DOHH2 (cell line): ENCODE measurements around the gene KITLG.

Source experiments
- H3F3A ChIP-seq: fragments of 200-600 bp; sonication (generic), shearing (Covaris generic); 2 replicates; pipeline ENCODE4 v1.6.0; 2016; ENCODE audit warnings: antibody characterized with exemption, mild to moderate bottlenecking; ENCODE audit not compliant: control insufficient read depth, insufficient read depth
- H3K27ac ChIP-seq: fragments of 200-600 bp; sonication (generic); 2 replicates; pipeline ENCODE4 v1.5.1; 2014; ENCODE audit warnings: low read depth, mild to moderate bottlenecking, low read length, moderate library complexity
- H3K27me3 ChIP-seq: fragments of 200-600 bp; sonication (generic); 2 replicates; pipeline ENCODE4 v1.6.1; 2014; ENCODE audit warnings: mild to moderate bottlenecking, low read length, mixed read lengths; ENCODE audit not compliant: control insufficient read depth
- H3K36me3 ChIP-seq: fragments of 200-600 bp; sonication (generic); 2 replicates; pipeline ENCODE4 v1.6.1; 2014; ENCODE audit warnings: mild to moderate bottlenecking, low read length, moderate library complexity, mixed read lengths; ENCODE audit not compliant: control insufficient read depth
- H3K4me1 ChIP-seq: fragments of 200-600 bp; sonication (generic); 2 replicates; pipeline ENCODE4 v1.6.1; 2014; ENCODE audit warnings: mild to moderate bottlenecking, low read length, mixed read lengths; ENCODE audit not compliant: control insufficient read depth
- H3K4me2 ChIP-seq: fragments of 200-600 bp; sonication (generic); 2 replicates; pipeline ENCODE4 v1.6.0; 2014; ENCODE audit warnings: mild to moderate bottlenecking, low read length, moderate library complexity
- H3K4me3 ChIP-seq: fragments of 200-600 bp; sonication (generic); 2 replicates; pipeline ENCODE4 v1.5.1; 2014; ENCODE audit warnings: mild to moderate bottlenecking, low read length, mixed read lengths
- H3K79me2 ChIP-seq: fragments of 200-600 bp; sonication (generic); 2 replicates; pipeline ENCODE4 v1.6.1; 2014; ENCODE audit warnings: mild to moderate bottlenecking, low read length, mixed read lengths; ENCODE audit not compliant: control insufficient read depth
- H3K9me2 ChIP-seq: fragments of 200-600 bp; sonication (generic); replicated peaks from 2 replicates; pipeline ENCODE4 v1.6.1; 2014; ENCODE audit warnings: mild to moderate bottlenecking, low read length, mixed read lengths; ENCODE audit not compliant: control insufficient read depth
- H3K9me3 ChIP-seq: fragments of 200-600 bp; sonication (generic); 2 replicates; pipeline ENCODE4 v1.6.1; 2014; ENCODE audit warnings: antibody characterized with exemption, low read length, mixed read lengths; ENCODE audit not compliant: control insufficient read depth, insufficient read depth
- H4K20me1 ChIP-seq: fragments of 200-600 bp; sonication (generic); 2 replicates; pipeline ENCODE4 v1.6.0; 2014; ENCODE audit warnings: low read depth, mild to moderate bottlenecking, antibody characterized with exemption, low read length, moderate library complexity; ENCODE audit not compliant: control insufficient read depth, insufficient read depth
- EZH2phosphoT487 ChIP-seq: fragments of 200-600 bp; sonication (generic); IDR thresholded peaks from 2 replicates; pipeline ENCODE4 v1.6.1; 2017; ENCODE audit warnings: borderline replicate concordance, mild to moderate bottlenecking, antibody characterized with exemption, low read length, moderate library complexity, mixed read lengths
- TF ChIP-seq, protein P1 (sequence below): fragments of 200-600 bp; sonication (generic); IDR thresholded peaks from one replicate; pipeline ENCODE4 v1.5.1; 2014; ENCODE audit warnings: antibody characterized with exemption, mild to moderate bottlenecking, low read depth, low read length; ENCODE audit not compliant: poor library complexity, severe bottlenecking

Gene KITLG

DNA sequence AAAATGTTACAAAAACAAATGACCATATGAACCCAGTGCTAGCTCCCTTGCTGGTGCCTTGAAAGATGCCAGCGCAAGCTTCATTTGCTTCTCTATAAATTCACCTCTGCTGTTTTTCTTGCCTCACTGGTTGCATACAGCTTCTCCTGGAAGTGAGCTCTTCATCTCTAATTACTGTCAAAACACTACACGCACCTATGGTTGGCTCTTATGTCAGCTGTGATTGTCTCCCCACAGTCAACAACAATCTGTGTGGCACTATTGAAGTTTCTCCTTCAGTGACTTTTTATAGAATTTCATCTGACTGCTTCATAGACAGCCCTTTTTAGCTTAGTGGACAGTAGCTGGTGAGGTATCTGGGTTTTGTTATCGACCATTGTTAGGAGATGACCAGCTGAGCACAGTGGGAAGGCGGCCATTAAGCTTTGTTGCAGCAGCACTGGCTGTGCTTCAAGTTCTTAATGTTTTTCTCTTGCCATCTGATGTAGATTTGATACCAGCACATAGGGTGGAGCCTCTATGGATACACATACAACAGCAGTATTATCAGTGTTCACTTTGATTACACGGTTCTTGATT lies 131.8 kb downstream of the KITLG start:
- Histone ChIP-seq H3K4me3 (no peak overlapping the region), H4K20me1 (no peaks in the 10 kb centered on the region), H3K36me3 (no peaks in the 10 kb centered on the region), H3K27ac (no peak overlapping the region), H3K4me2 (no peak overlapping the region), H3K79me2 (no peaks in the 10 kb centered on the region), H3K4me1 (no peaks in the 10 kb centered on the region), H3K9me3 (no peaks in the 10 kb centered on the region), H3F3A (no peaks in the 10 kb centered on the region), H3K27me3 (no peaks in the 10 kb centered on the region), H3K9me2 (no peaks in the 10 kb centered on the region)
- TF ChIP-seq, protein P1, sequence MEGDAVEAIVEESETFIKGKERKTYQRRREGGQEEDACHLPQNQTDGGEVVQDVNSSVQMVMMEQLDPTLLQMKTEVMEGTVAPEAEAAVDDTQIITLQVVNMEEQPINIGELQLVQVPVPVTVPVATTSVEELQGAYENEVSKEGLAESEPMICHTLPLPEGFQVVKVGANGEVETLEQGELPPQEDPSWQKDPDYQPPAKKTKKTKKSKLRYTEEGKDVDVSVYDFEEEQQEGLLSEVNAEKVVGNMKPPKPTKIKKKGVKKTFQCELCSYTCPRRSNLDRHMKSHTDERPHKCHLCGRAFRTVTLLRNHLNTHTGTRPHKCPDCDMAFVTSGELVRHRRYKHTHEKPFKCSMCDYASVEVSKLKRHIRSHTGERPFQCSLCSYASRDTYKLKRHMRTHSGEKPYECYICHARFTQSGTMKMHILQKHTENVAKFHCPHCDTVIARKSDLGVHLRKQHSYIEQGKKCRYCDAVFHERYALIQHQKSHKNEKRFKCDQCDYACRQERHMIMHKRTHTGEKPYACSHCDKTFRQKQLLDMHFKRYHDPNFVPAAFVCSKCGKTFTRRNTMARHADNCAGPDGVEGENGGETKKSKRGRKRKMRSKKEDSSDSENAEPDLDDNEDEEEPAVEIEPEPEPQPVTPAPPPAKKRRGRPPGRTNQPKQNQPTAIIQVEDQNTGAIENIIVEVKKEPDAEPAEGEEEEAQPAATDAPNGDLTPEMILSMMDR: no peak
- no peak for TF ChIP-seq EZH2phosphoT487

DNA sequence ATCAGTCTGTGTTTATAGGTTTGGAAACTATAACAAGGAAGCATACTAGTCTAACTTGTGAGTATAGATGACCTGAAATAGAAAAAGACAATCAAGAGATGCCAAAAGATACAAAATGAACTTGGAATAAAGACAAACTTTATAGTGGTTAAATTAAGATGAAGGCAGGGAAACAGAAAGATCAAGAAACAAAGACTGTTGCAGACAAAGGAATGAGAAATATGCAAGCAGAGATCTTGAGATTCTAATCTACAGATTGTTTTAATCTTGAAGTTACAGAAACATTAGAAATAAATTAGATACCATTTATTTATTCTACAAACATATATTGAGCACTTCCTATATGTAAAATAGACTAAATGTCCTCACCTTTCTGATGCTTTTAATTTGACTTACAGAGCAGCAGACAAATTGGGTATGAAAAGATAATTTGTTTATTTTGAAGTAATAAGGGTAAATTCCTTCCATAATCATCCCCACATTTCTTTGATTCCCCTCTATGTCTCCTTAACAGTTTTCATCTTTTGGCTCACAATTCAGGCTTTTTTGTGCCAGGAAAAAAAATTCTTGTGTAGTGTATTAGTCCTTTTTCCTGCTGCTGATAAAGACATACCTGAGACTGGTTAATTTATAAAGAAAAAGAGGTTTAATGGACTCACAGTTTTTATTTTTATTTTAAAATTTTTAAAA lies 134.4 kb downstream of the KITLG start:
- Histone ChIP-seq H3K4me1 (no peaks in the 10 kb centered on the region), H4K20me1 (no peaks in the 10 kb centered on the region), H3K4me3 (no peak overlapping the region), H3K36me3 (no peaks in the 10 kb centered on the region), H3K27me3 (no peaks in the 10 kb centered on the region), H3F3A (no peaks in the 10 kb centered on the region), H3K4me2 (no peak overlapping the region), H3K27ac (no peak overlapping the region), H3K79me2 (no peaks in the 10 kb centered on the region), H3K9me2 (no peaks in the 10 kb centered on the region), H3K9me3 (no peaks in the 10 kb centered on the region)
- TF ChIP-seq, protein P1: no peak
- TF ChIP-seq EZH2phosphoT487: no peak

DNA sequence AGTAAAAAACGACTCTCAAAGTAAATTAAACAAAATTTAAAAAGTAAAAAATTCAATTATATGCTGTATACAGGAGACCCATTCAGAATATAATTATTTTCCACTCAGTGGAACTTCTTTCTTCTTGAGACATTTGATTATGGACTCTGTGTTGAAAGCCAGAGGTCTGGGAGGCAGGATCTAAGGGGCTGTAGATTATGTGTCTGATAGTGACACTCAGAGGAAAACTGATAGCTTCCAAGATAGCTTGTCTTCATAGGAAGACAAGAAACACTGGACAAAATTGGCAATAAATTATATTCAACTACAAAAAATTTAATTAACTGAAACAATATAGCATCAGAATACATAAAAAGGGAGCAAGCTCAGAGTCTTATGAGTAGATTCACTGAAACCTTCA lies 135.8 kb downstream of the KITLG start:
- no peaks in the 10 kb centered on the region for H3F3A ChIP-seq
- no peaks in the 10 kb centered on the region for H3K9me2 ChIP-seq
- TF ChIP-seq EZH2phosphoT487: no peak
- no peaks in the 10 kb centered on the region for H3K9me3 ChIP-seq
- H3K4me3 ChIP-seq: no peak overlapping the region
- H4K20me1 ChIP-seq: no peaks in the 10 kb centered on the region
- no peaks in the 10 kb centered on the region for H3K27me3 ChIP-seq
- no peak overlapping the region for H3K4me2 ChIP-seq
- no peaks in the 10 kb centered on the region for H3K36me3 ChIP-seq
- H3K79me2 ChIP-seq: no peaks in the 10 kb centered on the region
- no peaks in the 10 kb centered on the region for H3K4me1 ChIP-seq
- no peak overlapping the region for H3K27ac ChIP-seq
